T-helper 1 cell (primary cell): Measurements from ENCODE around the gene MTMR3.

Experiments
- DNase-seq, 5 donors: peaks; one replicate each; pipeline ENCODE4 v3.0.0-alpha.2; 2012 to 2020

The MTMR3 gene

DNA sequence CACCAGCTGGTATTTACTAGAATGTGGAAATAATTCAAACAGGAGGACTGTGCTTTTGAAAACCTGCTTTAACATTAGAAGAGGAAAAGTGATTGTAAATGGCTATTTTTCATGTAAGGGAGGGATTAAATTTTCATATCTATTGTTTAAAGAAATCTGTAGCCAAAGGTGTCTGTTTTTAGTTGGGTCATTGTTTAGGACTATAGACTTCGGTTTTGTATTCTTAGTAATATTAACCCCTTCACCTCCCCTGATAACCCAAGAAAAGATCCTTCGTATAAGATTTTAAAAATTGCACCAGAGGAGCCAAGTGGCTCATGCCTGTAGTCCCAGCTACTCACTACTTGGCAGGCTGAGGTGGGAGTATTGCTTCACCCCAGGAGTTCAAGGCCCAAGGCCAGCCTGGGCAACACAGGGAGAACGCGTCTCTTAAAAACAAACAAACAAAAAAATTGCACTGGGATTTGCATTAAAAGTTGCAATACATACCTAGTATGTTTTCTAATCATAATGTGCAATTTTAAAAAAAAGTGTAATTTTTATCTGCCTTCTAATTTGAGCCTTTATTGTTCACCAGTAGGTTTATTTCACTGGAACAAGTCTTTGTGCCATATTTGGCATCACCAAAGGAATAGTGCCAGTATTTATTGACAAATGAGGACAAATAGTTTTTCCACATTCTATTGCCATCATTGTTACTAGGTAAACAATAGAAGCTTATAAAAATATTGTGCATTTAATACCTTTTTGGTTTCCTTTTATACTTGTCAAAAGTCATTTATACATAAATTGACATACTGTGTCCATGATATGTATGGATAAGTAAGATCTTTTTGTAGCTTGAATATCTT lies 34.3 kb downstream of the MTMR3 start:
- no peak for DNase-seq

- no peak for DNase-seq
Measured at GRCh38 chr22:29925402-29925801, 42.4 kb downstream of the MTMR3 start.

- no peak for DNase-seq
Measured at GRCh38 chr22:29926057-29926456, 43.1 kb downstream of the MTMR3 start.

- DNase-seq: no peak
Measured at GRCh38 chr22:29932136-29932535, 49.2 kb downstream of the MTMR3 start.

DNA sequence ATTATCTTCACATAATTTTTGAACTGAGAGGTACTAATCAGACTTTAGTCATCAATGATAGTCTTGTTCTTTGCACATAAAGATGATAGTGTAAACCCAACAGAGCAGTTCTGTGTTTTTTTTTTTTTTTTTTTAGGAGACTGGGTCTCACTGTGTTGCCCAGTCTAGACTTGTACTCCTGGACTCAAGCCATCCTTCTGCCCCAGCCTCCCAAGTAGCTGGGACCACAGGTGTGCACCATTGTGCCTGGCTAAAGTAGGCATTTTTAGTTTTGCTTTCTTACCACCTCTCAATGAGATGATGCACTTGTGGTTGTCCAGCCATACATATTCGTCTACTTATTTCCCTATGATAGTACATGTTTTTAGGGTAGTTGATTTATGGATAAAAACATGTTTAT lies 50.6 kb downstream of the MTMR3 start:
- DNase-seq: no peak

DNA sequence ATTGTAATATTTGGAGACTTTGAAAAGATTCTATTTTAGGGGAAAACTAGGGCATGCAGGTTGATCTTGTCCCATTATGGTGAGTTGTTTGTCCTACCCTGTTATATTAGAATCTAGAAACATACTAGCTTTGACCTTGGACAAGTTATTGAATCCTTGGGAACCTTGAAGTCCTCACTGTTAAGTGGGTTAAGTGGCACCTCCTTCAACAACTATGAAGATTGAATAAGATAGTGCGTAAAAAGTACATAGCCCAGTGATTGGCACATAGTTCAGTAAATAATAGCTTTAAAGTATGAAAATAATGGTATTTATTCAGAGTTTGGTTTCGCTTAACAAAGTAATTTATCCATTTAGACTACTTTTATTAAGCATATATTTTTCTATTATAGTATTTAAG lies 51.6 kb downstream of the MTMR3 start:
- DNase-seq: no peak

GRCh38 chr22:29936186-29936585 lies 53.2 kb downstream of the MTMR3 start:
- DNase-seq: no peak

DNA sequence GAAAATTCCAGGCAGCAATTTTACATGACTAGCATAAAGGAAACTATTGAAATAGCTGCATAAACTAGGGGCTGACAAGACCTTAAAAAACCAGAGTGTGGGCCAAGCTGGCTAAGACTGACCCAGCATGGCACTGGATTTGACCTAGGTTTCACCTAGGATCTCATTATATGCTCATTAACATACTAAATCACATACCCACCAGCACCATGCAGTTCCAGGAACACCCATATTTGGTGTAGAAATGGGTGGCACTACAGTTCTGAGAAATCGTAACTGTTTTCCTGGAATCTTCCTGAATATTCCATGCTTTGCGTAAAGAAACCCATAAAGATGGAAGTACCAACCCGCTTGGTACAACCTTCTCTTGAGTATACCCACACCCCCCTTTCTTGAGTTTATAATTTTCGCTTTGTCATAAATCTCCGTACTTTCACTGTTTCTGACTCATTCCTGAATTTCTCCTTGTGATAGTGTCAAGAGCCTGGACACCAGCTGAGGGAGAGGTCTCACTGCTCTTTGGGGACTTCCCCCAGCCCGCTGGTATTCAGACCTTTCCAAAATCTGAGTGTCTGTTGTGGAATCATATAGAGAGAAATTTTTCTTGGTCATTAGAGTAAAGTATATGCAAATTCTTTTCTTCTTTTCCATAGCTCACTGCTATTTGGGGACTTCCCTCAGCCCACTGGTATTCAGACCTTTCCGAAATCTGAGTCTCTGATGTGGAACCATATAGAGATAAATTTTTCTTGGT lies 55.1 kb downstream of the MTMR3 start:
- peak in 1 of 5 donors; percentile 21 for DNase-seq

DNA sequence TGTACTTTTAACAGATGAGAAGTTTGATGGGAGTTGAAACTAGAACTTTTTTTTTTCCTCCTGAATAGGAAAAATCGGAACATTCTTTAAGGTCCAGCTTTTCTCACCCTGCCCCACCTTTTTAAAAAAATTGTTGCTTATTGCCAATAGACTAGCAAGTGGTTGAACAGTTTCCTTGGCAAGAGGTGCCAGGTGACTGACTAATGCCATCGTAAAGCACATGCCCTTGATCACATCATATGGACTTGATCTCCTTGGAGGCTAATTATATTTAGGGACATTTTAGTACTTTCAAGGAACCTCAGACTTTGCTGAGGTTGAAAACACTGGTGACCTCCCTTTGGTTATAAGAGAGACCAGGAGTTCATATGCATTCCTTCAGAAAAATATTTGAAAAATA lies 57.6 kb downstream of the MTMR3 start:
- no peak for DNase-seq

GRCh38 chr22:29944339-29944738 lies 61.4 kb downstream of the MTMR3 start:
- DNase-seq: no peak

DNA sequence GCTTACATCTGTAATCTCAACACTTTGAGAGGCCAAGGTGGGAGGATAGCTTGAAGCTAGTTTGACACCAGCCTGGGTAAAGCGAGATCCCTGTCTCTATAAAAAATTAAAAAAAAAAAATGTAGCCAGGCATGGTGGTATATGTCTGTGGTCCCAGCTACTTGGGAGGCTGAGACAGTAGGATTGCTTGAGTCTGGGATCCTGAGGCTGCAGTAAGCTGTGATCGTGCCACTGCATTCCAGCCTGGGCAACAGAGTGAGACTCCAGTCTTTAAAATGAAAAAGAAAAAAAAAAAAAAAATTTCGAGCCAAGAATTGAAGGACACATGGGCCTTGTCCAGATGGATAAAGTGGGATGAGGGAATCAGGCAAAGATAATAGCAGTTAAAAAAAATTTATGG lies 62.5 kb downstream of the MTMR3 start:
- DNase-seq: no peak

DNA sequence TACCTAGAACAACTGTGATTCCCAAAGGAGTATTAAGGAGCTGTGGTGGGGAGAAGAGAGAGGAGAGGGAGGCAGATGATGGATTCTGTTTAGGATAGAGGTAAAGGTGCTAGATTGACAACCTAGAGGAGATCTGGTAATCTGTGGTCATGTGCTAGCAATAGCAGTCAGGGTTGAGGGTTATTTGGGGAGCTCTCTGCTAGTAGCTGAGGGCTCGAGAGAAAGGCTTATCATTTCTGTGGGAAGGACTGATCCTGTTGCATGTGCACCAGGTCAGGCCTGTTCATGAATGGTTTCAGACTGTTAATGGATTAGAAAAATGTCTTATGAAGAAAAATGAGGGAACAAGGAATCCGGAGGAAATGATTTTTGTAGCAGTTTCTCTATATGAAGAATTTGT lies 63.2 kb downstream of the MTMR3 start:
- no peak for DNase-seq

- no peak for DNase-seq
Measured at GRCh38 chr22:29947410-29948384, 64.7 kb downstream of the MTMR3 start.

DNA sequence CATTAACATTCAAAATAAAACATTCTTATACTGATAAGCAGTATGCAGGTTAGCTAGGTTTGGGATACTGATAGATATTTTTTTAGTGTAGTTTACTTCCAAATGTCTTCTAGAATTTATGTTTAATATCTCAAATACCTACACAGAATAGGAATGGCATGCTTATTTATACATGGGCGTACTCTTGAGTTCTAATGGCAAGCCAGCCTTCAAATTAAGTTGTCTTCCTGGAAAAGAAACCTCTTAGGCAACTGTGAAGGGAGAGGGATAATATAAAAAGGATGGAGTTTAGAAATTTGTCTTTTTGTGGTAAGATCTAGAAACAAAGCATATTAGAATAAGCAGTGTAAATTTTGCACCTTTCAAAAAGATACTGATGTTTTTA lies 65.4 kb downstream of the MTMR3 start:
- DNase-seq: no peak

DNA sequence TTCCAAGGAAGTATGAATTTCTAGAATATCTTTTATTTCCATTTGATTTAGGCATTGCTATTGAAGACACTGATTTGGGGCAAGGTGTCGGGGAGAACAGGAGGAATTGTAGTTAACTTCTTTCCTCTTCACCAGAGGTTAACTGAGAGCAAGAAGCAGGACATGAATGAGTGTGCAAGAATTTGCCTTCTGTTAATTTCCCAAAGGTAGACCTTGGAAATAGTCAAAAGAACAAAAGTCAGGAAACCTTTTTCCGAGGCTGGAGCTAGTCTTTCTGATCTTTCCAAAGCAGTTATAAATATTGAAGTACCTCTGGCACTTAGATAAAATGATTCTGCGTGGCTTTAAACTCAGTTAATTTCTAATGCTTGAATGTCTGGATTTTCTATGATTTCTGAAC lies 66.9 kb downstream of the MTMR3 start:
- DNase-seq: no peak

- DNase-seq: no peak
Measured at GRCh38 chr22:29951791-29952413, 68.9 kb downstream of the MTMR3 start.

GRCh38 chr22:29954203-29954855 lies 71.4 kb downstream of the MTMR3 start:
- no peak for DNase-seq

DNA sequence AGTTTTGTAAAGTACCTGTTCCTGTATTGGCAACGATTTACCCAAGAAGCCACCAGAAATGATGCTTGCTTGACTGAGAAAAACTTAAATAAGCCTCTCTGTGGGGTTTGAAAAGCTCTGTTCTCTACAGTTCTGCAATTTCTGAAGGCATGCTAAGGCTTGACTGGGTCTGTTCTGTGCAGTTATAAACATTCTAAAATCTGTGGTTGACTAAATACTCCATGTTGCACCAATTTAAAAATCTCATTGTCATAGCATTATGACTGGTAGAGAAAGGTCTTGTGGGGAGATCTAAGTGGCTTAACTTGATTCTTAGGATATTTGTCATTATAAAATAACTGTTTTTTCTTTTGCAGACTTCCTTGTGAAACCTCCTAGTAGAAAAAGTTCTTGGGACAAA lies 73.7 kb downstream of the MTMR3 start:
- no peak for DNase-seq

DNA sequence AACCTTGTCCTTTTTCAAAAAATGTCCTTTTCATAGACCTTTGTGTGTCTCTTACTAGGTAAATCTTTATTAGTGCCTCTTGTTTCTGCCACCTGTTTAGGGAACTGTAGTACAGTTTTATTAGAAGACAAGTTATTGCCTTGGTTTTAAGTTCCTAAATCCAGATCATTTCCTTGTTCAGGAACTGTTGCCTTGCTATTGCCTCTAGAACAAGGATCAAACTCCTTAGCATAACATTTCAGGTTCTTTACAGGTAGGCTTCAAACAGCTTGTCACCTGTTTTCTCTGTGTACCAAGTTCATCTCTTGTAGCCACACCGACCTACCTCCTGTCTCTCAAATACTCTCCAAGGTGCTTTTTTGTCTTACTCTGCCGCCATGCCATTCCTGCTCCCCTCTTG lies 75.2 kb downstream of the MTMR3 start:
- DNase-seq: no peak

GRCh38 chr22:29964776-29965175 lies 81.8 kb downstream of the MTMR3 start:
- no peak for DNase-seq

DNA sequence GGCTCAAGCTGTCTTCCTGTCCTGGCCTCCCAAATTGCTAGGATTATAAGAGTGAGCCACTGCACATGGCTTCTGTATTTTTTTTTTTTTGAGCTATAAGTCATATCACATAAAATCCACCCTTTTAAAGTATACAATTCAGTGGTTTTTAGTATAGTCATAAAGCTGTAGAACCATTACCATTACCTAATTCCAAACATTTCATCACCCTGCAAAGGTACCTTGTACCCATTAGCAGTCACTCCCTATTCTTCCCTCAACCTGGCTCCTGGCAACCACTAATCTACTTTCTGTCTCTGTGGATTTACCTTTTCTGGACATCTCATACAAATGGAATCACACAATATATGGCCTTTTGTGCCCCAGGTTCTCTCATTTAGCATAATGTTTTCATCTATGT lies 84.5 kb downstream of the MTMR3 start:
- DNase-seq: no peak

DNA sequence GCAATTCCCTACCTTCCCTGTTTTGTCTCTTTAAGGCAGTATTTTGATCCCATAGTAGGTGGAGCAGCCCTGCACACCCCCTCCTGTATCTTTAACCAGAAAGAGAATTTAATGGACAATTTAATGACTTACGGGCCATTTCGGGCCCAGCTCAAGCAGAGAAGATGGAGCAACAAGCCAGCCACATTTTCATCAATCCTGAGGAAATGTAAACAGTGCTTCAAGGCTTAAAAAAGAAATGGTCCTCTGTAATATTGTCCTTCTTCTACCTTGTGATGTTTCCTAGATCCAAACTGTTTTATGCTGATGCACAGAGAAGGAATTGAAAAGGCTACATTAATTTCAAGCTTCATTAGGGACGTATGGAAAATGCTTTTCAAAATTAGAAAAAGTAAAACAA lies 88.6 kb downstream of the MTMR3 start:
- no peak for DNase-seq
